H1 (cell line): ENCODE measurements around the gene TTLL5. TPM values are rescaled to one million over a fixed set of nuclear protein-coding genes. Genes with fewer than 3 reads are reported as not detected.

Source experiments
- KDM1A ChIP-seq: fragments of 200-600, 300-600 bp; sonication (generic); IDR thresholded peaks from 2 replicates; pipeline ENCODE4 v1.7.1; 2016; ENCODE audit warnings: mild to moderate bottlenecking, low read length, borderline replicate concordance
- POLR2AphosphoS5 ChIP-seq: IDR thresholded peaks from 2 replicates; pipeline ENCODE4 v1.6.1; 2011; ENCODE audit warnings: low read depth, low read length
- SIX5 ChIP-seq: IDR thresholded peaks from 2 replicates; pipeline ENCODE4 v1.6.1; 2011; ENCODE audit warnings: mild to moderate bottlenecking, low read depth, low read length
- USF2 ChIP-seq: IDR thresholded peaks from 2 replicates; pipeline ENCODE4 v1.6.1; 2011; ENCODE audit warnings: low read length, improper control_type of control experiment
- polyA plus RNA-seq, 7 experiments: library from polyadenylated mRNA; depleted of rRNA in 3 of 7; stranded (reverse) in 5 of 7; unstranded in 2 of 7; fragments of >200 nt in 5 of 7; fragments of 200-250 nt in 2 of 7; gene quantifications; 1 replicate in 5 of 7; 2 replicates in 1 of 7; 4 replicates in 1 of 7; pipeline versions ENCODE4 v1.2.1 to v1.2.3, GENCODE V29; 2011 to 2013; ENCODE audit warnings: missing spikeins in 2 of 7, mixed read lengths in 2 of 7
- total RNA-seq: library from RNA; stranded (reverse); fragmentation: NEBNext Ultra II Directional; extraction: Animal tissue kit (Norgen Biotek cat#: 25700); gene quantifications from 2 replicates; pipeline ENCODE4 v1.2.1, GENCODE V29; 2021

The TTLL5 gene
- total and polyA plus RNA-seq, 2 of the 8 experiments (the other 6 are each of a cell fraction or from before 2014, with no cell fraction given): 16.1 to 45.9 TPM

- TF ChIP-seq SIX5 (no peak), USF2 (no peak), POLR2AphosphoS5 (no peak), KDM1A (no peak)
These were observed 143.7 kb downstream of the TTLL5 start (continued) for GRCh38 chr14:75804570-75805275.
